ENCODE results near the gene NEAT1.

NEAT1 gene

DNA sequence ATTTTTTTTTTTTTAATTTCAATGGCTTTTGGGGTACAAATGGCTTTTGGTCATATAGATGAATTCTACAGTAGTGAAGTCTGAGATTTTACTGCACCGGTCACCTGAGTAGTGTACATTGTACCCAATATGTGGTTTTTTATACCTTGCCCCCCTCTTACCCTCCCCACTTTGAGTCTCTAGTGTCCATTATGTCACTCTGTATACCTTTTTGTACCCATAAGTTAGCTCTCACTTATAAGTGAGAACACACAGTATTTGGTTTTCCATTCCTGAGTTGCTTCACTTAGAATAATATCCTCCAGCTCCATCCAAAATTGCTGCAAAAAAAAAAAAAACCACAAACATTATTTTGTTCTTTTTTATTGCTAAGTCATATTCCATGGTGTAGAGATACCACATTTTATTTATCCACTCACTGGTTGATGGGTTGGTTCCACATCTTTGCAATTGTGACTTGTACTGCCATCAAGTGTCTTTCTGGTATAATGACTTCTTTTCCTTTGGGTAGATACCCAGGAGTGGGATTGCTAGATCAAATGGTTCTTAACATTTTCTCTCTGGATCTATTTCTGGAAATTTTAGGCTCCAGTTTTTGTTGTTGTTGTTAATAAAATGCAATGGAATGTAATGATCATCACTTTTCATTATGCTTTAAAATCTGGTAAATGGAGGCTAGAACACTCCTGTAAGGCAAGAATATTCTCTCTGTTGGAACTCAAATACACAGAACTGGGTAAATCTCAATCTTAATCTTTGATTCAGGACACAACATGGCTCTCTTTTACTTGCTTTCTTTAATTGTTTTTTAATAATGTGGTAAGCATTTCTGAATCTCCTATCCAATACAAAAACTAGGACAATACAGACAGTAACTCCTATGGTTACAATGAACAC is 10.3 kb downstream of the NEAT1 start:
- no peak for DNase-seq

DNA sequence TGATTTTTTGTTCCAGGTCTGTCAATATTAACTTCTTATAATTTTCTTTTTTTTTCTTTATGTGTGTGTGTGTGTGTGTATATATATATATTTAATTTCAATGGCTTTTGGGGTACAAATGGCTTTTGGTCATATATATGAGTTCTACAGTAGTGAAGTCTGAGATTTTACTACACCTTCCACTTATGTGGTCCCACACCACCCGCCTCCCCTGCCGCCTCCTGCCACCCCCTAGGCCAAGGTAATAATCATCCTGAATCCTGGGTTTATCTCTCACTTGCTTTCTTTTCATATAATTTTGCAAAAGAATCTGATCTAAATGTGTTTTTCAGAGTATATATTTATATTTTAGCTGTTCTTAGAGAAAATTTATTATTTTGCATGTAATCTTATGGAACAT is 11.1 kb downstream of the NEAT1 start:
- no peak for DNase-seq

DNA sequence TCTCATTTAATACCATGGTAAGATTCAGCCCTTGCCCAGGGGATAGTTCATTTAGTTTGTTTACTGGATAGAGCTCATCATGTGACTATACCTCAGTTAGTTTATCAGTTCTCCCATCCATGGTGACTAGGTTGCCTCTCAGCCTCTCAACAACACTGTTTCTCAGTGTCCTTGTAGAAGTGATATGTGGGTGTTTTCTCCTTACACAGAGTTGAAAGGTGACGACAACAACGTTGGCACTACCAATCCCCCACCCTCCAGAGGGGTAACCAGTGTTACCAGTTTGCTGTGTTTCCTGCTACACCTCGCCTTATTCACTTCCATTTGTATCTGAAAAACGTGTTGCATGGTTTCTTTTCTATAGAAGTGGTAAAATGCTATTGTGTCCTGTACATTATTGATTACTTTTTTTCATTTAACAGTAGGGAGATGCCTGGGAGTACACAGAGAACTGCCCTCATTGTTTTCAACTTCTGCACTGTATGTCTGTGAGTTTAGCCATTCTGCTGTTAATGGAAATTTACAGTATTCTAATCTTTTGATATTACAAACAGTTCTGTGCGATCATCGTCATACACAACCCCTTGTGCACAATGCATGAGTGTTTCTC is 11.6 kb downstream of the NEAT1 start:
- DNase-seq: no peak

DNA sequence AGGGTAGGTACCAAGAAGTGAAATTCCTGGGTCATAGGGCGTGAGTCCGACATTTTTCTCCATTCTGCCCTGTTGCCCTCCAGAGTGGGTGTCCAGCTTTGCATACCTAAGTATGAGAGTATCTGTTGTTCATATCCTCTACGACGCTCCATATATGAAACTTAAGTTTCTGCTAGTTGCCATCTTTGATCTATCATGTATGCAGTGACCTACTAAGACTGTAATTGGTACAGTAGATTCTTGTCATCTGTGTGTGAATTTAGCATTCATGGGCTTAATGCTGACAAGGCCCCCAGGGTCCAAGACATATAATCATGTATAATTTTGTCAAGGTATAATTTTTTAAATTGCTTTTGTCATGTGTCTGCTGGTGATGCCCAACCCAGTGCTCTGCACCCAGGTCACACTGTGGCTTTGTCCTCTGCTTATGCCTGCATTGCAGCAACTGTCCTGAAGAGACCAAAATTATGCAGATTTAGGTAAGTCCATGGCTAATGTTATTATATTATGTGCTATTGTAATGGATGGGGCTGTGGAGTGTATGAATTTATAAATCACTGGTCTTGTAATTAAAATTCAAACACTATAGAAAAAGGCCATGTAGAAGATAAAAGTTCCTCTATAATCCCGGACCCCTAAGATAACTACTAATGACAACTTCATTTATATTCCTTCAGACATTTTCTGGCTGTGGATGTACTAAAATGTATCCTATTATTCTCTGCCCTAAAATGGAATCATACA is 12.2 kb downstream of the NEAT1 start:
- no peak for DNase-seq

DNA sequence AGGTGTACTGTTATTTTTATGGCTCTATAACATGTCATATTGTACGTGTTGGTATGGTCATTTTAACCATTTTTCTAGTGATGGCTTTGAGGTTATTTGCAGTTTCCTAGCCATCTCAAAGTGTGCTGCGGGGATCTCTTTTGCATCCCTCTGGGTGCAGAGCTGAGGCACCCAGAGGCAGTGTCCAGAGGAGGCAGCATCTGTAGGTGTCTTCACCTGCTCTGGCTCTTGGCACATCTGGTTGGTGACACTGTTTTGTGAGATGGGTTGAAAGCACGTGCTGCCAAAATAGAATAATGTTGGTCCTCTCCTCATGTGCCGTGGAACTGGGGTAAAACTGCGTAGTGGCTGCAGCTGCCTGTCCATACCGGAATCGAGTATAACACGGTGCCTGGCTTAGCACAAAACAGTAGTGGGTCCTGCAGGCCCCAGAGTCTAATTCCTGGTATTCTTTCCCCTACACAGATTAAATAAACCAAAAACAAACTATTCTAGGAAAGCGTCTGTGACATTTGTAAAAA is 12.9 kb downstream of the NEAT1 start:
- DNase-seq: no peak

DNA sequence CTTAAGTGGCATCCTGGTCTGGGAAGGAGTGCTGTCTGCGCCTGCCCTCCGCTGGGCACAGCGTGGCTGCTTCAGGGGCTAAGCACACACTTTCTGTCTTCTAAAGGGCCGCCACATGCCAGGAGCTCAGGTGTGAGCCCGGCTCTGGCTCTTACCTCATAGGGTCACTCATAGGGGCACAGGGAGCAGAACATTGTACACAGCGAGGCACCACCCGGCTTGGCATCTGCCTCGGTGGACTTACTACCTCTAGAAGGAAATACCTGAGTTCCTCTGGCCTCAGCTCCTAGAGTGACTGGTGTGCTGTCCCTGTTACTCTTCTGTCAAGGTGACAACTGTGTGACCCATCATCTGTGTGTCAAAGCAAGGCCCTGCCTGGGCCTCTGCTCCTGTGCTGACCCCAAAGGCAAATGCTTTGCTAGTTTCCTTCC is 13.4 kb downstream of the NEAT1 start:
- DNase-seq: no peak

DNA sequence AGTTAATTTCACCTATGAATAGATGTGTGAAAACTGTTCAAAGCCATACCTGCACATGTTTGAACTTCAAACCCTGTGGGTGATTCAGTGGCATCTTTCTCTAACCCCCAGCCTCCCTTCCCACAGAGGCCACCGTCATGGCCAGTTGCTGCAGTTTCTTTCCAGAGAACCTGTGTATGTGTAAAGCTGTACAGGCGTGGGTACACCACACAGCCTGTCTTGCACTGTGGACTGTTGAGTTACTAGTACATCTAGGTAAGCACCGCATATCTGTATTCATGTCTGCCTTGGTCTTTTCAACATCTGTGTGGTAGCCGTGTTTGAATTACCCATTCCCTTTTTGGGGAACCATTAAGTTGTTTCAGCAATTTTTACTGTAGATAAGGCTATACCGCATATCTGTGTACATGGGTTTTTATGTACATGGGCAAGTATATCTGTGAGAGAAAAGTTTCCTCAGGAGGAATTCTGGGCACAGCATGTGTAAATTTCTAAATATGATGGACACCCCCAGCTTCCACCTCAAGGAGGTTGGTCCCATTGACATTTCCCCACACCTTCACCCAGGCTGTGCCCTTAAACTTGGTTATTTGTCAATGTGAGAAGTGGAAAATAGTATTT is 13.9 kb downstream of the NEAT1 start:
- no peak for DNase-seq

DNA sequence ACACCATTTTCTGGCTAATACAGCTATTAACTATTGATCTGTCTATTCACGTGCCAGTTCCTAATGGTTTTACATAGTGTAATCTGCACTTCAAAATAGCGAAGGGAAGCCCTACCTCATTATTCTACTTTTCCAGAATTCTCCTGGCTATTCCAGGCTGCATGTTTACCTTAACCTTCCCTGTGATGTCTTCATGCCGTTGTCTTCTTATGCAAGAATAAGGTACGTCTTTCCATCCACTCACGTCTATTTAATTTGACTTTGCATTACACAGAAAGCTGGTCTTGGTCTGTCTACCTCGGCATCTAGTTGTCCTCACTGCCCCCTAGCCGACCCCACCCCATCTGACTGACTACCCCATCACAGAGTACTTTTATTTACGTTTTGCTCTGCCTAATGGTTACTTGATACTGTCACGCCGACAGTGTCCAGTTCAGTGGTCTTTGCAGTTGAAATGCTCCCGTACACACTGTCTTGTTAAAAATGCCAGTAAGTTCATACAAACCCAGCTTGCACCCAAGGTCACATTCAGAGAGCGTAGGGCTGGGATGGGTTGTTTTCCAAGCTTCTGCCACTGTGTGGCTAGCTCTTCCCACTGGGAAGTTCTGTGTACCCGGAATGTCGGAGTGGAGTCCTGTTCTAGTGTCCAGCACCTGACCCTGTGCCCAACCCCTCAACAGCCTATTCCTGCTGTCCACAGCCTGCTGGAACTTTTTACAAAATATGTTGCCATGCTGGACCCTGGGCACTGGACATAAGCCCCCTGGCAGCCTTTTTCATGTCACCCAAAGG is 15.0 kb downstream of the NEAT1 start:
- no peak for DNase-seq

DNA sequence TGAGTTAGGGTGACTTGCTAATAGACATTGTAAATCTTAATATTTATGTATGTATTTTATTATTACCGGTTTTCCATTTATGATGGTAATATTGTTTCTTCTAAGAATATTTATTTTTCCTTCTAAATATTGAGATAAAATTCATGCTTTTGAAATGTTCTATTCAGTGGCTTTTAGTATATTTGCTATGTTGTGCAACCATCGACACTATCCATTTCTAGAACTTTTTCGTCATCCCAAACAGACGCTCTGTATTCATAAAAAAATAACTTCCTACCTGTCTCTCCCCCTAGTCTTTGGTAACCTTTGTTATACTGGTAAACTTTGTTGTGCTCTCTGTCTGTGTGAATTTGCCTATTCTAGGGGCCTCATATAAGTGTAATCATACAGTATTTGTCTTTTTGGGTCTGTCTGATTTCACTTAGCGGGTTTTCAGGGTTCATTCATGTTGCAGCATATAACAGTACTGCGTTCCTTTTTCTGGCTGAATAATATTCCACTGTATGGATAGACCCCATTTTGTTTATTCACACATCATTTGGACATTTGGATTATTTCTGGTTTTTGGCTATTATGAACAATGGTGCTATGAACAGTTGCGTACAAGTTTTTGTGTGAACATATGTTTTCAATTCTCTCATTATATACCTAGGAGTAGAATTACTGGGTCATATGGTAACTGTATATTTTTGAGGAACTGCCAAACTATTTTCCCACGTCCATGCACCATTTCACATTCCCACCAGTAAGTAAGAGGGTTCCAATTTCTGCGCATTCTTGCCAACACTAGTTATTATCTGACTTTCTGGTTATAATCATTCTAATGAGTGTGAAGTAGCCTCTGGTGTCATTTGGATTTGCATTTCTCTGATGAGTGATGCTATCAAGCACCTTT is 15.9 kb downstream of the NEAT1 start:
- DNase-seq: no peak

DNA sequence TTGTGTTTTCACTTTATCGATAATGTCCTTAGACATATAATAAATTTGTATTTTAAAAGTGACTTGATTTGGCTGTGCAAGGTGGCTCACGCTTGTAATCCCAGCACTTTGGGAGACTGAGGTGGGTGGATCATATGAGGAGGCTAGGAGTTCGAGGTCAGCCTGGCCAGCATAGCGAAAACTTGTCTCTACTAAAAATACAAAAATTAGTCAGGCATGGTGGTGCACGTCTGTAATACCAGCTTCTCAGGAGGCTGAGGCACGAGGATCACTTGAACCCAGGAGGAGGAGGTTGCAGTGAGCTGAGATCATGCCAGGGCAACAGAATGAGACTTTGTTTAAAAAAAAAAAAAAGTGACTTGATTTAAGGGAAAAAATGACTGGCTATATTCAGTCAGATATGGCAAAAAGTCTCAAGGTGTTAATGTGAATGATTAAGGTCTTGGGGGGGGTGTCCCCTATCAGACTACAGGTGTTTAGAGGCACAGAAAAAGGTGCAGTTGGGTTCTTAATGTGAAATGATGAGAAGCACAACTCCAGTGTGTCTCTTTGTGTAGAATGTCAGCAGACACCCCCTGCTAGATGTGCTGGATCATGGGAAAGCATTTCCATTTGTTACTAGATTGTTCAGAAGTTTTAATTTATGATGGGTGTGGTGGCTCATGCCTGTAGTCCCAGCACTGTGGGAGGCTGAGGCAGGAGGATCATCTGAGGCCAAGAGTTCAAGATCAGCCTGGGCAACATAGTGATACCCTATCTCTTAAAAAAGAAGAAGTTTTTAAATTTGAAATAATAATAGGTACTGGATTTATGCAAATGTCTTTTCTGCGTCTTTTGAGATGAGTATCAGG is 17.0 kb downstream of the NEAT1 start:
- no peak for DNase-seq

DNA sequence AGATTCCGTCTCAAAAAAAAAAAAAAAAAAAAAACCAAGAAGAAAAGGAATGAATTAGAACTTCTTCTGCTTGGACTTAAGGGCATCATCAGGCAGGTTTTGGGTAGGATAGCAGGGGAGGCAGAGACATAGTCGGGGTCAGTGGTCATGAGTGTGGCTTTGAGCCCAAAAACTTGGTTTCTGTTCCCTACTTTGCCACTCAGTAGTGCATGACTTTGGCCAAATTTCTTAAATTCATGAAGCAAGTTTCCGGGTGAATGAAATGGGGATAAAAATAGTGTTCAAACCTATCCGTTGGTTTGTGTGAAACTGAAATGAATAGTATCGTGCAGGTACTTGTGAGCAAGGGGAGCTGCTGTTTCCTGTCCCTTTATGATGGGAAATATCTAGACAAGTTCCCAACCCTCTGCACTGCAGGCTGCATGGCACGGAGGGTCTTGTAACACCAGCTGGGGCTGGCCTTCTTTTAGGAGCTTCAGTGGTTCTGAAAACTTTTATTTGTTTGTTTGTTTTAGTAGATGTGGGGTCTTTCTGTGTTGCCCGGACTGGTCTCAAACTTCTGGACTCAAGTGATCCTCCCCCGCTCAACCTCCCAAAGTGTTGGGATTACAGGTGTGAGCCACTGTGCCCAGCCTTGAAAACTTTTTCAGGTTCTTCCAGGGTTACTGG is 18.4 kb downstream of the NEAT1 start:
- no peak for DNase-seq

DNA sequence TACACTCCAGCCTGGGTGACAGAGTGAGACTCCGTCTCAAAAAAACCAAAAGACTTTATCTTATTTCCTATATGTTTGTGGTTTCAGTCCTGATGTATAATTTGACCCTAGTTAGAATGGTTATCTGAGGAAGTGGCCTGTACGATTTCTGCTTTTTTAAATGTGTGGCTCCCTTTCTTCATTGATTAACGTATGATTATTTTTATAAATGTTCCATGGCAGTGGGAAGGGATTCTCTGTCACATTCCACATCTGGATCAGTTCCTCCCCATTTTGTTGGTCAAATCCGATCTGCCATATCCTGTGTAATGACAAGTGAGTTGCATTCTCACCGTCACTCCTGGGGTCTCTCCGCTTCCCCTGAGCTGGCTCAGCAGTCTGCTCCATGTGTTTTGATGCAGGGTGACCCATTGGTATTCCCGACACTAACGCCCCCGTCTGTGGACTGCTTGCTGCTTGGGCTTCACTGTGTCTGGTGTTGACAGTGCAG is 20.3 kb downstream of the NEAT1 start:
- no peak for DNase-seq

DNA sequence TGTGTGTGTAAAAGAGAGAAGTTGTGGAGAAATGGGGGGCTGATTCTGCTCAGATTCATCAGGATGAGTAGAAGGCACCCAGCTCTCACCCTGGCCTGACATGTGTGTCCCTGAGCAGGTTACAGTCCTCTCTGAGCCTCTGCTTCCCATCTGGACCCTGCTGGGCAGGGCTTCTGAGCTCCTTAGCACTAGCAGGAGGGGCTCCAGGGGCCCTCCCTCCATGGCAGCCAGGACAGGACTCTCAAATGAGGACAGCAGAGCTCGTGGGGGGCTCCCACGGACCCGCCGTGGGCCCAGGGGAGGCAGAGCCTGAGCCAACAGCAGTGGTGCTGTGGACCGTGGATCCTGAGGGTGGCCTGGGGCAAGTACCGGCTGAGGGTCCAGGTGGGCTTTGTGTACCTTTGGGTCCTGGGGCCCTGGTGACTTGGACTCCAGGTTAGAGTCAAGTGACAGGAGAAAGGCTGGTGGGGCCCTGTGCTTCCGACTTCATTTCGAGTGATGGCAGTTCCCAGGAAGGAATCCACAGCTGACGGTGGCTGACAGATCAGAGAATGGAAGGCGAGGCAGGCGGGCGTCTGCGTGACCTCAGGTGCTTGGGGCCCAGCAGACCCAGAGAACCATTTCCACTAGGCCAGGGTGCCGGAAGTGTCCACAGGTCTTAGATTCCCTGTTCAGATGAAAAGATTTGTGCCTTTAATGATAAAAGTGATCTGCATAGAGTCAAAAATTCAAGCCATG is 21.9 kb downstream of the NEAT1 start:
- peak in 1 of 58 donors; percentile 31 for DNase-seq

DNA sequence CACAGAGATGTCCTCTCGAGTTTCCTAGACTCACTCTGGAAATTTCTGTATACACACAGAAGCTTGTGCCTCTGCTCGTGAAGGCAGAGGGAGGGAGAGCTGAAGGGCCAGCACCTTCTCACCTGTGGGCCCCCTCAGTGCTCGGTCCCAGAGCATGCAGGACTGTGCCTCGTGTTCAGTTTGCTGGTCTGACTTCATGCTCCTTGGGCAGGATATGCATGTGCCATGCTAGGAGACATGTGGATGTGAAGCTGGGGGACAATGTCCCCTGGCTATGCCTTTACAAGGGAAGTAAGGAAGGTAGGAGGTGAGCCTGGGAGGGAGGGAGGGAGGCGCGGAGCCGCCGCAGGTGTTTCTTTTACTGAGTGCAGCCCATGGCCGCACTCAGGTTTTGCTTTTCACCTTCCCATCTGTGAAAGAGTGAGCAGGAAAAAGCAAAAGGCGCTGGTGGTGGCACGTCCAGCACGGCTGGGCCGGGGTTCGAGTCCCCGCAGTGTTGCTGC is 22.6 kb downstream of the NEAT1 start:
- DNase-seq: no peak

DNA sequence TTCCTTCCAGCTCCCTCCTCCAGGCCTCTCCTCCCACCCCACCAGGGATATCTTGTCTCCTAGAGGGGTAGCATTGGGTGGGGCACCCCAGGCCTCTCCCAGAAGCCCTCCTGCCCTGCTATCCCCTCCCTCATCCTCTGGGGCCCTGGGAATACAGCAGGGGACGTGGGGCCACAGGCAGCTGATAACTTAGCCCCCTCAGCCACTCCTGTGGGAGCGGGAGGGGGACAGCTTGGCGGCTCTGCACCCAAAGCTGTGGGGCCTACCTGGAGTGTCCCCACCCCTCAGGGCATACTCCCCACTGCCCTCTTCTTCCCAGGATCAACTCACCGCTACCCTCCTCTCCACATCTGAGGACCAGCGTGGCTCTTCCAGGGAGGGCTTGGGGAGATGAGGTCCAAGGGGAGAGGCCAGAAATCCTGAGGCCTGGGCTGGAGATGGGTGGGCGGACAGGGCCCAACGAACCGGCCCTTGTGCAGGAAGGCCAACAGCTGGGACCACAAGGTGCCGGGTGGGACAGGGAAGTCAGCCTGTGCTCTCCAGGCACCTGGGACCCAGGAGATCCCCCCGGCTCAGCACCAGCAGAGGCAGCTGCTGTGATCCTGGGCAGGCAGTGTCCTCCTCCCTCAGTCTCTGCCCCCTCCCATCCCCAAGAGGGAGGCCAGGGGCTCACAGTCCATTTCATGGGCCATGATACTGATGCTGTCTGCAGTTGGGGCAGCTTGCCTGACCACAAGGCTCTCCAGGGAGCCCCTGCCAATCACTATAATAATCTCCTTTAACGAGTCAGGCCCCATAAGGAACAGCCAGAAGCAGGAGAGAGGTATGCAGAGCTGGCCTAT is 23.2 kb downstream of the NEAT1 start:
- DNase-seq: peak in 1 of 58 donors; percentile 28

Data from anterior cingulate cortex (tissue), 58 donors.